GM12873 (cell line): ENCODE measurements around the gene SFTPB.

ENCODE experiments used
- TF ChIP-seq, protein P1 (sequence below): IDR thresholded peaks from 2 replicates; pipeline ENCODE4 v1.5.1; 2012; ENCODE audit warnings: low read depth, mild to moderate bottlenecking, moderate library complexity, low read length, control low read depth; ENCODE audit not compliant: insufficient read depth; ENCODE audit errors: missing control alignments

Gene SFTPB

DNA sequence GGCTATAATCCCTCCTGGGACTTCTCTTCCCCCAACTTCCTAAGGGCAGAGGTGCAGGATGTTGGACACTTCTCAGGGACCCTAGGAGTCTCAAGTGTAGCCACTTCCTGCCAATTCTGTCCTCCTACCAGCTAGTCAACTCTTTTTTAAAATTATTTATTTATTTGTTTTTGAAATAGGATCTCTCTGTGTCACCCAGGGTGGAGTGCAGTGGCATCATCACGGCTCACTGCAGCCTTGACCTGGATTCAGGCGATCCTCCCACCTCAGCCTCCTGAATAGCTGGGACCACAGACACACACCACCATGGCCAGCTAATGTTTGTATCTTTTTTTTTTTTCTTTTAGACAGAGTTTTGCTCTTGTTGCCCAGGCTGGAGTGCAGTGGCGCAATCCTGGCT lies 11.5 kb downstream of the SFTPB start:
- TF ChIP-seq, protein P1, sequence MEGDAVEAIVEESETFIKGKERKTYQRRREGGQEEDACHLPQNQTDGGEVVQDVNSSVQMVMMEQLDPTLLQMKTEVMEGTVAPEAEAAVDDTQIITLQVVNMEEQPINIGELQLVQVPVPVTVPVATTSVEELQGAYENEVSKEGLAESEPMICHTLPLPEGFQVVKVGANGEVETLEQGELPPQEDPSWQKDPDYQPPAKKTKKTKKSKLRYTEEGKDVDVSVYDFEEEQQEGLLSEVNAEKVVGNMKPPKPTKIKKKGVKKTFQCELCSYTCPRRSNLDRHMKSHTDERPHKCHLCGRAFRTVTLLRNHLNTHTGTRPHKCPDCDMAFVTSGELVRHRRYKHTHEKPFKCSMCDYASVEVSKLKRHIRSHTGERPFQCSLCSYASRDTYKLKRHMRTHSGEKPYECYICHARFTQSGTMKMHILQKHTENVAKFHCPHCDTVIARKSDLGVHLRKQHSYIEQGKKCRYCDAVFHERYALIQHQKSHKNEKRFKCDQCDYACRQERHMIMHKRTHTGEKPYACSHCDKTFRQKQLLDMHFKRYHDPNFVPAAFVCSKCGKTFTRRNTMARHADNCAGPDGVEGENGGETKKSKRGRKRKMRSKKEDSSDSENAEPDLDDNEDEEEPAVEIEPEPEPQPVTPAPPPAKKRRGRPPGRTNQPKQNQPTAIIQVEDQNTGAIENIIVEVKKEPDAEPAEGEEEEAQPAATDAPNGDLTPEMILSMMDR, result no peak

GRCh38 chr2:85655961-85656417 lies 12.0 kb downstream of the SFTPB start:
- TF ChIP-seq, protein P1, result no peak

DNA sequence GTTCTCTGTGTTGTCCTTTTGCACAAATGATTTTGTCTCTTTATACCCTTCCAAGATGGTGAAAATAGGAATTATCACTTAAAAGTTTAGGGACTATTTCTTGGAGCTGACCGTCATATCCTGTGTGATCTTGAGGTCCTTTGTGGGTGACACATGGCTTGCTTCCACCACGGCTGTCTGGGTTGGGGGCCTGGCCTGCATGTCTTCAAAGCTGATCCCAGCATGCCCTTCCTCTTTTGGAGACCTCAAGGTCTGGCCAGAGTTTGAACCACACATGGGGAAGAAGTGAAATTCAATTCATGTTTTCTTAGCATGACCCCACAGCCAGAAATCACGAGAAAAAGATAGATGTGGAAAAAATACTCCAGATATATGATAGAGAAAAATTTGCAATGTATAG lies 14.0 kb downstream of the SFTPB start:
- TF ChIP-seq, protein P1, result no peak

DNA sequence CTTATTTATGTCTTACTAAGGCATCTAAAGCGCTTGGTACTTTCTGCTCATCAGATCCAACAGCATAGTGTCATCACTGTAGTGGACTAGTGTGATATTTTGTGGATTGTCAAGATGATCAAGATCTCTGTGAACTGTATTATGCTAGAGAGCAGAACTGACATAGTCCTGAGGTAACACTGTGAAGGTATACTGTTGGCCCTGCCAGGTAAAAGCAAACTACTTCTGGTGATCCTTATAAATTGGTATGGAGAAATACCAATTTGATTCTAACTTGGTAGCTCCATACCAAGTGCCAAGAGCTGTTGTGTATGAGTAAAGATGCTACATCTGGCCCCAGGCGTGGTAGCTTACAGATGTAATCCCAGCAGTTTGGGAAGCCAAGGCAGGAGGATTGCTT lies 15.9 kb downstream of the SFTPB start:
- TF ChIP-seq, protein P1, result no peak

DNA sequence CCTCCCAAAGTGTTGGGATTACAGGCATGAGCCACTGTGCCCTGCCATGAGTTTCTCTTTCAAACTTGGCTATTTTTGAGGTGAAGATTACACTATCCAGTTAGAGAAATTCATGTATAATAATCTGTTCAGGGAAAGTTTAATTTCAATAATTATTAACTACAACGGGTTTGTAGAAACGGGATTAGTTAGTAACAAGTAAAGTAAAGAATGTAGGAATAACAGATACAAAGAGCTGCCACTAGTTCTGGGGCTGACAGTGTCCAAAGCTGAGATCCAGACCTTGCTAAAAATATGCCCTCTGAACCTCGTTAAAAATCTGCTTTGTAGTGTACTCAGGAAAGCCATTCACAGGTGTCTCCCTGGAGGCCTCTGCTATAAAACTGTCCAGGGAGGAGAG lies 16.9 kb downstream of the SFTPB start:
- TF ChIP-seq, protein P1, result no peak

DNA sequence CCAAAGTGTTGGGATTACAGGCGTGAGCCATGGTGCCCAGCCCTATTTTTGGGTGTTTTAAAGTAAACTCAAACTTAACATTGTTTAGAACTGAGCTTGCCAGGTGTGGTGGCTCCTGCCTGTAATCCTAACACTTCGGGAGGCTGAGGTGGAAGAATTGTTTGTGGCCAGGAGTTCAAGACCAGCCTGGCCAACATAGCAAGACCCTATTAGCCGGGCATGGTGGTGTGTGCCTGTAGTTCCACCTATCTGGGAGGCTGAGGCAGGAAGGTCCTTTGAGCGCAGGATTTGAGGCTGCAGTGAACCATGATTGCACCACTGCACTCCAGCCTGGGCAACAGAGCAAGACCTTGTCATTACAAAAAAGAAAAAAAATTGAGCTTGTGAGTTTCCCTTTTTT lies 17.5 kb downstream of the SFTPB start:
- TF ChIP-seq, protein P1, result no peak

GRCh38 chr2:85649201-85650190 lies 18.5 kb downstream of the SFTPB start:
- TF ChIP-seq, protein P1, result no peak
